ENCODE data around the gene SCPEP1. TPM values are rescaled to one million over a fixed set of nuclear protein-coding genes. Genes with fewer than 3 reads are reported as not detected.

Gene SCPEP1
- total RNA-seq, 1 donor from 2014 or later = 137 TPM

DNA sequence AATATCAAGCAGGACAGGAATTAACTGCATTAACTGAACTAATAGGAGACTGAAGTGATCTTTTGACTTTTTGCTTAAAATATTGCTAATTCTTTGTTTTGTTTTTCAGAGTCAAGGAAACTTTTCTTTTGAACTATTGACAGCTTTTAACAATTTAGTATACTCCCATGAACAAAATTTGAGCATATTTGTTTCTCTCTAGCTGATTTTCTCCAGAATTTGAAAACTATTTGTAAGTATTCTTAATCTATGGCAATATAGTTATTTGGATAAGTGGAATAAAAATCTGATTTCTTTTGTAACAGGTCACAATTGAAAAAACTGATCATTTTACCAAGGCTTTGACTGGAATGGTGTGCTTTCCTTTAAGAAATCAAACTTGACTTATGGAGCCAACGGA lies 7.0 kb upstream of the SCPEP1 start:
- Histone ChIP-seq H3K36me3 (ENCODE audit: control insufficient read depth, insufficient read depth, low read length) (no peaks in the 10 kb centered on the region), H3K4me3 (ENCODE audit: low read depth, low read length) (no peak overlapping the region), H3K27me3 (ENCODE audit: control insufficient read depth, insufficient read depth, low read length) (no peaks in the 10 kb centered on the region)
- FAIRE-seq (no peak), DNase-seq (ENCODE audit: low read depth) (no peak)
- TF ChIP-seq, protein P1, sequence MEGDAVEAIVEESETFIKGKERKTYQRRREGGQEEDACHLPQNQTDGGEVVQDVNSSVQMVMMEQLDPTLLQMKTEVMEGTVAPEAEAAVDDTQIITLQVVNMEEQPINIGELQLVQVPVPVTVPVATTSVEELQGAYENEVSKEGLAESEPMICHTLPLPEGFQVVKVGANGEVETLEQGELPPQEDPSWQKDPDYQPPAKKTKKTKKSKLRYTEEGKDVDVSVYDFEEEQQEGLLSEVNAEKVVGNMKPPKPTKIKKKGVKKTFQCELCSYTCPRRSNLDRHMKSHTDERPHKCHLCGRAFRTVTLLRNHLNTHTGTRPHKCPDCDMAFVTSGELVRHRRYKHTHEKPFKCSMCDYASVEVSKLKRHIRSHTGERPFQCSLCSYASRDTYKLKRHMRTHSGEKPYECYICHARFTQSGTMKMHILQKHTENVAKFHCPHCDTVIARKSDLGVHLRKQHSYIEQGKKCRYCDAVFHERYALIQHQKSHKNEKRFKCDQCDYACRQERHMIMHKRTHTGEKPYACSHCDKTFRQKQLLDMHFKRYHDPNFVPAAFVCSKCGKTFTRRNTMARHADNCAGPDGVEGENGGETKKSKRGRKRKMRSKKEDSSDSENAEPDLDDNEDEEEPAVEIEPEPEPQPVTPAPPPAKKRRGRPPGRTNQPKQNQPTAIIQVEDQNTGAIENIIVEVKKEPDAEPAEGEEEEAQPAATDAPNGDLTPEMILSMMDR (IDR thresholded peaks at IDR 0.05; ENCODE audit: insufficient read depth, low read length, severe bottlenecking) = no peak

DNA sequence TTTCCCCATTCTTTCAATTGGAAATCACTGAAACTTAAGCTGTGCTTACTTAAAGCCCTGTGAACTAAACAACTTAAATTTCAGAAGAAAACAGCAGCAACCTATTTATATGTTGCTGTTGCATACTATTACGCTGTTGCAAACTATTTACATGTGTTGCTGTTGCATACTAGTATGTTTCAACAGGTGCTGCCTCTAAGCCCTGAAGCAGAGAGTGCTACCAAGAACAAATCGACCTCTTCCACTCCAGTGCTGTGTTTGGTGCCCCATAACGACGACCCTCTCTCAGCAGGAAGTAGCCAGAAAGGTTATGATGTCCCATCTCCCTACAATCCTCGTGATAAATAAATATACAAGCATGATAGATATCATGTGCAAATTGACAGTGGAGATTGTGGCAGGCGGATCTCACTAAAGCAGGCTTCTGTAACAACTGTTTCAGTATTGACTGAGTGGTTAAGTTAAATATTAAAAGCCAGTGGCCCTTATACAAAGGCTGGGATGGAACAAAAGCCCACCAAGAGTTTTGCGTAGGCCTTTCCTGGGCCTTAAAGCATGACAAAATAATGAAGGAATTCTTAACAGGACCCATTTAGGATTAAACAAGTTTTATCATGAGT lies 5.7 kb upstream of the SCPEP1 start:
- DNase-seq (ENCODE audit: low read depth) (no peak), FAIRE-seq (no peak)
- no peaks in the 10 kb centered on the region for H3K27me3 ChIP-seq (ENCODE audit: control insufficient read depth, insufficient read depth, low read length)
- no peak overlapping the region for H3K4me3 ChIP-seq (ENCODE audit: low read depth, low read length)
- no peaks in the 10 kb centered on the region for H3K36me3 ChIP-seq (ENCODE audit: control insufficient read depth, insufficient read depth, low read length)
- TF ChIP-seq, protein P1 (IDR thresholded peaks at IDR 0.05; ENCODE audit: insufficient read depth, low read length, severe bottlenecking) = no peak

DNA sequence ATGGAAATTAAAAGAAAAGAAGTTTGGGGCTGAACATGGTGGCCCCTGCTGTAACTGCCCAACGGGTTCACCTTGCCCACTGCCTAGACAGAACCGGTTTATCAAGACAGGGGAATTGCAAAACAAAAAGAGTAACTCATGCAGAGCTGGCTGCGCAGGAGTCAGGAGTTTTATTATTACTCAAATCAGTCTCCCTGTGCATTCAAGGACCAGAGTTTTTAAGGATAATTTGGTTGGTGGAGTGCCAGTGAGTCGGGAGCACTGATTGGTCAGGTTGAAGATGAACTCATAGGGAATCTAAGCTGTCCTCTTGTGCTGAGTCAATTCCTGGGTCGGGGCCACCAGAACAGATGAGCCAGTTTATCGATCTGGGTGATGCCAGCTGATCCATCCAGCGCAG lies 4.4 kb upstream of the SCPEP1 start:
- peak; percentile 89 for DNase-seq (ENCODE audit: low read depth)
- FAIRE-seq = peak; percentile 84
- no peak overlapping the region for H3K4me3 ChIP-seq (ENCODE audit: low read depth, low read length)
- no peaks in the 10 kb centered on the region for H3K27me3 ChIP-seq (ENCODE audit: control insufficient read depth, insufficient read depth, low read length)
- TF ChIP-seq, protein P1 (IDR thresholded peaks at IDR 0.05; ENCODE audit: insufficient read depth, low read length, severe bottlenecking) = no peak
- no peaks in the 10 kb centered on the region for H3K36me3 ChIP-seq (ENCODE audit: control insufficient read depth, insufficient read depth, low read length)

DNA sequence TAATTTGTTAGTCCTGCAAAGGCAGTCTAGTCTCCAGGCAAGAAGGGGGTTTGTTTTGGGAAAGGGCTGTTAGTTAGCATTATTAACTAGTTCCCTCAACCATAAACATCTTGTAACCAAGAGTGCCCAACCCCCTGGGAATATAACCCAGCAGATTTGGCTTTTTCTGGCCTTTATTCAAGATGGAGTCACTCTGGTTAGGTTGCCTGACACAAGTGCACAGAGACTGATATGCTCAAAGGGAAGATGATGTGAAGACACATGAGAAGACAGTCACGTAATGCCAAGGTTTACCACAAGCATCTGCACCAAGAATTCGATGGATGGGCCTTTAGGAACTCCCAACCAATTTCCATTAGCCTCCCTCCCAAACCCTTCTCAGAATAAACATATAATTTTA lies 3.9 kb upstream of the SCPEP1 start:
- TF ChIP-seq, protein P1 (IDR thresholded peaks at IDR 0.05; ENCODE audit: insufficient read depth, low read length, severe bottlenecking) = no peak

DNA sequence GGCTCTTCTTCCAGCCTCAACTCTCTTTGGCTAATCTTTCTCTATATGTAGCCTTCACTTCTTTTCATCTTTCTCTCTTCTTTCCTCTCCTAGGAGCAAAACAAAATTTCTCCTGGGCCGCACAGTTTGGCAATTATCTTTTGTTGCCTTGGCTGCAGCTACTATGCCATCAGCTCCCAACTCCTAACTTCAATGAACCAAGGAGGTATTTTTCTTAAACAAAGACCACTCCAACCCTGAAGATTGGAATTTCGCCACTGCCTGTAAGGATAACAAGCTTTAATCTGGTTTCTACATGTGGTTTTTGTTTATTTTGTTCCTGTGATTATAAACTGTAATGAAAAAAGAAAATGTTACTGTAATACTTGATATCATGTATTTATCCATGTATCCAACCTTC lies 2.3 kb upstream of the SCPEP1 start:
- DNase-seq (ENCODE audit: low read depth) (no peak), FAIRE-seq (no peak)
- TF ChIP-seq, protein P1 (IDR thresholded peaks at IDR 0.05; ENCODE audit: insufficient read depth, low read length, severe bottlenecking) = no peak
- Histone ChIP-seq H3K27me3 (ENCODE audit: control insufficient read depth, insufficient read depth, low read length) (no peaks in the 10 kb centered on the region), H3K4me3 (ENCODE audit: low read depth, low read length) (no peak overlapping the region), H3K36me3 (ENCODE audit: control insufficient read depth, insufficient read depth, low read length) (no peaks in the 10 kb centered on the region)

More for the DNA sequence above, 3.9 kb upstream of the SCPEP1 start:
- DNase-seq (ENCODE audit: low read depth) (no peak), FAIRE-seq (no peak)
- Histone ChIP-seq H3K4me3 (ENCODE audit: low read depth, low read length) (no peak overlapping the region), H3K27me3 (ENCODE audit: control insufficient read depth, insufficient read depth, low read length) (no peaks in the 10 kb centered on the region), H3K36me3 (ENCODE audit: control insufficient read depth, insufficient read depth, low read length) (no peaks in the 10 kb centered on the region)

Measured in bronchial epithelial cell (primary cell).